ENCODE data around the gene TENT5A.

DNA sequence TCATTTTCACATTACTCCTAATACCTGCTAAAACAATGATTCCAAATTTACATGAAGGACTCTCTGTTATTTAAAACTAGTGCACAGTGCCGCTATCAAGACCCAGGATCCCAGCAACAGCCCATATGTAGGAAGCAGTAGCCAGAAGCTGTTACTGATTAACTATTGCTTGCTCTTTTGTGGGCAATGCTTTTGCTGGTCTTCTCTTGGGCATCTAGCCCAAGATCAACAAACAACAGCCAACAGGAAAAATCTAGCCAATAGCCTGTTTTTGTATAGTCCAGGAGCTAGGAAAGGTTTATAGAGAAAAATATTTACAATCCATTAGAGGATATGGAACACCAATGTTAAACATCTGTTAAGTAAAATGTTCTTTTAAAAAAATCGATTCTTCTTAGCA lies 22.1 kb upstream of the TENT5A start:
- TF ChIP-seq, protein P1, sequence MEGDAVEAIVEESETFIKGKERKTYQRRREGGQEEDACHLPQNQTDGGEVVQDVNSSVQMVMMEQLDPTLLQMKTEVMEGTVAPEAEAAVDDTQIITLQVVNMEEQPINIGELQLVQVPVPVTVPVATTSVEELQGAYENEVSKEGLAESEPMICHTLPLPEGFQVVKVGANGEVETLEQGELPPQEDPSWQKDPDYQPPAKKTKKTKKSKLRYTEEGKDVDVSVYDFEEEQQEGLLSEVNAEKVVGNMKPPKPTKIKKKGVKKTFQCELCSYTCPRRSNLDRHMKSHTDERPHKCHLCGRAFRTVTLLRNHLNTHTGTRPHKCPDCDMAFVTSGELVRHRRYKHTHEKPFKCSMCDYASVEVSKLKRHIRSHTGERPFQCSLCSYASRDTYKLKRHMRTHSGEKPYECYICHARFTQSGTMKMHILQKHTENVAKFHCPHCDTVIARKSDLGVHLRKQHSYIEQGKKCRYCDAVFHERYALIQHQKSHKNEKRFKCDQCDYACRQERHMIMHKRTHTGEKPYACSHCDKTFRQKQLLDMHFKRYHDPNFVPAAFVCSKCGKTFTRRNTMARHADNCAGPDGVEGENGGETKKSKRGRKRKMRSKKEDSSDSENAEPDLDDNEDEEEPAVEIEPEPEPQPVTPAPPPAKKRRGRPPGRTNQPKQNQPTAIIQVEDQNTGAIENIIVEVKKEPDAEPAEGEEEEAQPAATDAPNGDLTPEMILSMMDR (IDR thresholded peaks at IDR 0.05), result no peak
- no peak for TF ChIP-seq POLR2A (IDR thresholded peaks at IDR 0.05)

Measured in tibial nerve (tissue), 3 donors.